MCF 10A (cell line): ENCODE measurements around the gene LRRFIP1. TPM values are rescaled to one million over a fixed set of nuclear protein-coding genes. Genes with fewer than 3 reads are reported as not detected.

Source experiments
- BruUV-seq: library from RNA; stranded (reverse); fragments of 400-500 nt; replicated peaks from 2 replicates; lab custom pipeline; 2021; lab: Mats Ljungman, UMichigan
- CTCF ChIA-PET: fragments of 300-600 bp; sonication (Branson Sonifier 250); formaldehyde crosslinking; extraction: SDS; loops from one replicate; lab custom pipeline; 2021; ENCODE audit warnings: antibody characterized with exemption, inconsistent platforms; lab: Yijun Ruan, JAX
- POLR2A ChIA-PET: fragments of 300-600, 350-650 bp; sonication (Branson Sonifier 250); formaldehyde crosslinking; extraction: SDS; loops from one replicate; lab custom pipeline; 2020; ENCODE audit warnings: antibody characterized with exemption, inconsistent platforms; lab: Yijun Ruan, JAX
- DNase-seq: peaks from one replicate; pipeline ENCODE4 v3.0.0-alpha.2; 2018; ENCODE audit not compliant: unreplicated experiment
- H3K27ac Mint-ChIP-seq: one replicate; pipeline ENCODE4 v1.8.0; 2022; ENCODE audit warnings: mild to moderate bottlenecking, low read depth, mixed read lengths; ENCODE audit not compliant: unreplicated experiment
- H3K27me3 Mint-ChIP-seq: one replicate; pipeline ENCODE4 v1.8.0; 2022; ENCODE audit warnings: mixed read lengths; ENCODE audit not compliant: insufficient read depth, unreplicated experiment
- H3K36me3 Mint-ChIP-seq: one replicate; pipeline ENCODE4 v1.8.0; 2022; ENCODE audit warnings: mild to moderate bottlenecking, moderate library complexity, mixed read lengths; ENCODE audit not compliant: insufficient read depth, unreplicated experiment
- H3K4me1 Mint-ChIP-seq: one replicate; pipeline ENCODE4 v1.8.0; 2022; ENCODE audit warnings: mixed read lengths; ENCODE audit not compliant: insufficient read depth, unreplicated experiment
- H3K4me3 Mint-ChIP-seq: one replicate; pipeline ENCODE4 v1.8.0; 2022; ENCODE audit warnings: mild to moderate bottlenecking, moderate library complexity, mixed read lengths; ENCODE audit not compliant: unreplicated experiment
- H3K9me3 Mint-ChIP-seq: one replicate; pipeline ENCODE4 v1.8.0; 2022; ENCODE audit warnings: mixed read lengths; ENCODE audit not compliant: unreplicated experiment
- intact Hi-C: fragments of 100-400 bp; cut with micrococcal nuclease; formaldehyde crosslinking; loops from 2 replicates; pipeline ENCODE4 v1.14.1; 2022
- total RNA-seq: library from RNA; stranded (reverse); gene quantifications from 2 replicates; pipeline ENCODE4 v1.2.3, GENCODE V29; 2022
- TF ChIP-seq, protein P1 (sequence below): fragments of 200-600 bp; IDR thresholded peaks from one replicate; pipeline ENCODE4 v1.8.0; 2022; ENCODE audit warnings: antibody characterized with exemption, mild to moderate bottlenecking; ENCODE audit not compliant: unreplicated experiment

Gene LRRFIP1
- total RNA-seq, 1 experiment from 2014 or later, result 197 TPM

DNA sequence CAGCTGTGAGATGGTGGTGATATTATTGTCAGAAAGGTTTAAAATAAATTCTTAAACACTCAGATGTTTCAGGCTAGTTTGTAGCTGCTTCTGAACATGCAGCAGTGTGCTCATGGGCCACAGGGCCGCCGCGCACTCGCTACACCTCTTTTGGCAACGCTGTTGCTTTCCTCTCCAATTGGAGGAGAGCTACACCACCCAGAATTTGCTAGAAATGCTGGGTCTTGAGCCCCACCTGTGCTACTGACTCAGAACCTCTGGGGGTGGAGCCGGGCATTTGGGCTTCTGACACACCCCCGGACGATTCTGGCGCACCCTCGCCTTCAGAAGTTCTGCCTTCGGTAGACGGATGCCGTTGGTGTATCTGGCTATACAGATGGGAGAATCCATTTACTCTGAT is 15.7 kb downstream of the LRRFIP1 start:
- H3K9me3 Mint-ChIP-seq, result no peaks in the 10 kb centered on the region
- TF ChIP-seq, protein P1, sequence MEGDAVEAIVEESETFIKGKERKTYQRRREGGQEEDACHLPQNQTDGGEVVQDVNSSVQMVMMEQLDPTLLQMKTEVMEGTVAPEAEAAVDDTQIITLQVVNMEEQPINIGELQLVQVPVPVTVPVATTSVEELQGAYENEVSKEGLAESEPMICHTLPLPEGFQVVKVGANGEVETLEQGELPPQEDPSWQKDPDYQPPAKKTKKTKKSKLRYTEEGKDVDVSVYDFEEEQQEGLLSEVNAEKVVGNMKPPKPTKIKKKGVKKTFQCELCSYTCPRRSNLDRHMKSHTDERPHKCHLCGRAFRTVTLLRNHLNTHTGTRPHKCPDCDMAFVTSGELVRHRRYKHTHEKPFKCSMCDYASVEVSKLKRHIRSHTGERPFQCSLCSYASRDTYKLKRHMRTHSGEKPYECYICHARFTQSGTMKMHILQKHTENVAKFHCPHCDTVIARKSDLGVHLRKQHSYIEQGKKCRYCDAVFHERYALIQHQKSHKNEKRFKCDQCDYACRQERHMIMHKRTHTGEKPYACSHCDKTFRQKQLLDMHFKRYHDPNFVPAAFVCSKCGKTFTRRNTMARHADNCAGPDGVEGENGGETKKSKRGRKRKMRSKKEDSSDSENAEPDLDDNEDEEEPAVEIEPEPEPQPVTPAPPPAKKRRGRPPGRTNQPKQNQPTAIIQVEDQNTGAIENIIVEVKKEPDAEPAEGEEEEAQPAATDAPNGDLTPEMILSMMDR, result no peak
- H3K4me1 Mint-ChIP-seq, result no peaks in the 10 kb centered on the region
- no TSS peak for BruUV-seq
- H3K4me3 Mint-ChIP-seq, result no peak overlapping the region
- peaks cover 13% of the 10 kb centered on the region for H3K27me3 Mint-ChIP-seq
- no peak for DNase-seq
- no peak overlapping the region for H3K27ac Mint-ChIP-seq
- H3K36me3 Mint-ChIP-seq, result peaks cover 6% of the 10 kb centered on the region
- intact Hi-C loops, result no loop called here
- CTCF ChIA-PET, result no interaction called here
- POLR2A ChIA-PET, result no interaction called here

DNA sequence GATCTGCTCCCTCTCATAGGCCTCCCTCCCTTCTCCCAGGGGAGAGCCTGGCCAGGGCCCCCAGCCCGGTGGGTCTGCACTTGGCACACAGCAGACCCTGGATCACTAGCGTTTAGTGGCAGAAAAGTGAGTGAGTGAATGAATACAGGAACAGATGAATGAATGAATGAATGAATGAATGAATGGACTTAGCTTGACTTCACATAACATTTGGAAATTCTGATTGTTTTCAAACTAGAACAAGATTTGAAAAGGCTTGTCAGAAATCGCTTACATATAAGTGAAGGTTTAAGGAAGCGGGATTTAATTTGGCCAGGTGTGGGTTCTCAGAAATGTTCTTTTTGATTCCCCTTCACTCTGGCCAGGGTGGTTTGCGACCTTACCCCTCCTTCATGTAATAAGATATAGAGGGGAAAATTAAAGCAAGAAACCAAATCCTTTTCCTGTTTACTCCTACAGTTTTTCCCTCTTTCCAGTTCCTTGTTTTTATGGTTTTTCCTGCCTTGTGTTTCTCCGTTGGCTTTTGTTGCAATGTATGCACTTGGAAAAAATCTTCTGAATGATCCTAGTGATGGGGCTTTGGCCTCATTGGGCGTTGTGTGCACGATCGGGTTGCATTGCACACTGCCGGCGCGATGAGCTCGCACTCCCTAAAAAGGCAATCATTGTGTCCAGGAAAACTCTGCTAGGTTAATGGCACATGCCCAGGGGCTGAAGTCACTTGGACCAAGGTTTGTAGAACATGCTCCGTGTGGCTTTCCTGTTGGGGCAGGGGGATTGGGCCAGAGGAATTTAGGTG is 16.4 kb downstream of the LRRFIP1 start:
- BruUV-seq, result no TSS peak
- Mint-ChIP-seq H3K4me1 (no peaks in the 10 kb centered on the region), H3K27me3 (peaks cover 13% of the 10 kb centered on the region), H3K36me3 (peaks cover 6% of the 10 kb centered on the region), H3K4me3 (no peak overlapping the region), H3K27ac (no peak overlapping the region), H3K9me3 (no peaks in the 10 kb centered on the region)
- DNase-seq, result no peak
- ChIA-PET CTCF (interaction anchor here (1.0 kb wide), 1 partner anchor 29 kb away, joined by 3 read pairs; no protein-coding TSS in a partner anchor), POLR2A (no interaction called here)
- TF ChIP-seq, protein P1, result no peak
- intact Hi-C loops, result no loop called here

DNA sequence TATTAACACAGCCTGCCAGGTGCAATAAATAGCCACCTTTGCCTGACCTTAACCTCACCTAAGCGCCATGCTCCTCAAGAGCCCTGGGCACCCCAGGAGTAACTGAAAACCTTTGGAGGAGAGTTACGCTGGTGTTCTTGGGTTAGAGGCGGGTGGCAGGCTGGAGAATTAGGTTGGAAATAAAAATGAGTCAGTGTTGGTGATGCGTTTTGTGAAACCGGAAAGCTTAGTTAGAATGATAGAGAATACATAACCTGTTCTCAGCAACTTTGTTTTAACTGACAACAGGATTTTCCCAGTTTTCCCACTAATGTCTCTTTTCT is 17.0 kb downstream of the LRRFIP1 start:
- no peaks in the 10 kb centered on the region for H3K9me3 Mint-ChIP-seq
- intact Hi-C loops, result no loop called here
- peaks cover 6% of the 10 kb centered on the region for H3K36me3 Mint-ChIP-seq
- H3K27ac Mint-ChIP-seq, result no peak overlapping the region
- POLR2A ChIA-PET, result no interaction called here
- CTCF ChIA-PET, result interaction anchor here (1.0 kb wide), 1 partner anchor 29 kb away, joined by 3 read pairs; no protein-coding TSS in a partner anchor
- BruUV-seq, result no TSS peak
- H3K4me1 Mint-ChIP-seq, result no peaks in the 10 kb centered on the region
- H3K4me3 Mint-ChIP-seq, result no peak overlapping the region
- TF ChIP-seq, protein P1, result no peak
- H3K27me3 Mint-ChIP-seq, result peaks cover 13% of the 10 kb centered on the region
- no peak for DNase-seq

DNA sequence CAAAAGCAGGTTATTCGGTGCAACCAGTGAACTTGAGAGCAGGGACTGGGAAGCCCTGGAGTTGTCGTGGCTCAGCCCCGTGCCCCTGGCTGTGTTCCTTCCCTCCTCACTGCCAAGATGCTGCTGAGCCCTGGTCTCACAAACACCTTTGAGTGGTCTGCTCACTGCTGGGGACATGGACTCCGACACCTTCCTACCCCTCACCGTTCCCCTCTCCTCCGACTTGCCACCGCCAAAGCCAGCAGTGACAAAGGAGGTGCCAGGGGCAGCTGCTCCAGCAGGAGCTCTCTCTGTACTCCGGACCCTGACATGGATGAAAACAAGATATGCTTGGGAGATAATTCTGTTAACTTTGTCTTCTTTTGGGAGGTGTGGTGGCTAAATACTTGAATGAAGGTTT is 17.9 kb downstream of the LRRFIP1 start:
- ChIA-PET CTCF (no interaction called here), POLR2A (no interaction called here)
- no peak for DNase-seq
- H3K27ac Mint-ChIP-seq, result no peak overlapping the region
- no peaks in the 10 kb centered on the region for H3K4me1 Mint-ChIP-seq
- intact Hi-C loops, result no loop called here
- no TSS peak for BruUV-seq
- H3K36me3 Mint-ChIP-seq, result peaks cover 6% of the 10 kb centered on the region
- H3K27me3 Mint-ChIP-seq, result peaks cover 21% of the 10 kb centered on the region
- TF ChIP-seq, protein P1, result no peak
- no peaks in the 10 kb centered on the region for H3K9me3 Mint-ChIP-seq
- no peak overlapping the region for H3K4me3 Mint-ChIP-seq
